Measurements from ENCODE around the gene PLEKHB1.

GRCh38 chr11:73660497-73661034 lies 14.2 kb downstream of the PLEKHB1 start:
- TF ChIP-seq CTCF (IDR thresholded peaks at IDR 0.05) (no peak), REST (IDR thresholded peaks at IDR 0.05; ENCODE audit: insufficient read depth in 1 of 2, low read depth in 2 of 2, low read length in 1 of 2) (no peak), POLR2AphosphoS5 (IDR thresholded peaks at IDR 0.05; ENCODE audit: low read depth, low read length) (no peak)
